ENCODE data around the gene ASPG.

The ASPG gene

GRCh38 chr14:104075530-104076151 lies 9.9 kb upstream of the ASPG start:
- ATAC-seq: no peak
- TF ChIP-seq ZNF70 (CRISPR knock-in tag; IDR thresholded peaks at IDR 0.05) (no peak), CSRNP3 (CRISPR knock-in tag; IDR thresholded peaks at IDR 0.05) (no peak), OSR1 (CRISPR knock-in tag; IDR thresholded peaks at IDR 0.05) (no peak), POU6F1 (CRISPR knock-in tag; IDR thresholded peaks at IDR 0.05; ENCODE audit: borderline replicate concordance, low read depth) (no peak), ISL1 (CRISPR knock-in tag; IDR thresholded peaks at IDR 0.05) (no peak), ZFP30 (CRISPR knock-in tag; IDR thresholded peaks at IDR 0.05) (no peak), GLIS3 (CRISPR knock-in tag; IDR thresholded peaks at IDR 0.05) (no peak), RARB (CRISPR knock-in tag; IDR thresholded peaks at IDR 0.05) (no peak)
- TF ChIP-seq, protein P1, sequence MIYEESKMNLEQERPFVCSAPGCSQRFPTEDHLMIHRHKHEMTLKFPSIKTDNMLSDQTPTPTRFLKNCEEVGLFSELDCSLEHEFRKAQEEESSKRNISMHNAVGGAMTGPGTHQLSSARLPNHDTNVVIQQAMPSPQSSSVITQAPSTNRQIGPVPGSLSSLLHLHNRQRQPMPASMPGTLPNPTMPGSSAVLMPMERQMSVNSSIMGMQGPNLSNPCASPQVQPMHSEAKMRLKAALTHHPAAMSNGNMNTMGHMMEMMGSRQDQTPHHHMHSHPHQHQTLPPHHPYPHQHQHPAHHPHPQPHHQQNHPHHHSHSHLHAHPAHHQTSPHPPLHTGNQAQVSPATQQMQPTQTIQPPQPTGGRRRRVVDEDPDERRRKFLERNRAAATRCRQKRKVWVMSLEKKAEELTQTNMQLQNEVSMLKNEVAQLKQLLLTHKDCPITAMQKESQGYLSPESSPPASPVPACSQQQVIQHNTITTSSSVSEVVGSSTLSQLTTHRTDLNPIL (CRISPR knock-in tag; IDR thresholded peaks at IDR 0.05; ENCODE audit: low read depth): no peak

- TF ChIP-seq PPARA (CRISPR knock-in tag; IDR thresholded peaks at IDR 0.05; ENCODE audit: borderline replicate concordance) (no peak), GLIS3 (CRISPR knock-in tag; IDR thresholded peaks at IDR 0.05) (no peak), CSRNP3 (CRISPR knock-in tag; IDR thresholded peaks at IDR 0.05) (no peak), SNAI2 (CRISPR knock-in tag; IDR thresholded peaks at IDR 0.05) (no peak), ZFP3 (CRISPR knock-in tag; IDR thresholded peaks at IDR 0.05) (no peak), POU6F1 (CRISPR knock-in tag; IDR thresholded peaks at IDR 0.05; ENCODE audit: borderline replicate concordance, low read depth) (no peak), ZNF70 (CRISPR knock-in tag; IDR thresholded peaks at IDR 0.05) (no peak), RARB (CRISPR knock-in tag; IDR thresholded peaks at IDR 0.05) (no peak), ZC3H10 (CRISPR knock-in tag; IDR thresholded peaks at IDR 0.05) (no peak), ISL1 (CRISPR knock-in tag; IDR thresholded peaks at IDR 0.05) (no peak), BACH2 (CRISPR knock-in tag; IDR thresholded peaks at IDR 0.05; ENCODE audit: borderline replicate concordance) (no peak), ZFP30 (CRISPR knock-in tag; IDR thresholded peaks at IDR 0.05) (no peak), ESRRG (CRISPR knock-in tag; IDR thresholded peaks at IDR 0.05) (no peak), ARNTL (CRISPR knock-in tag; IDR thresholded peaks at IDR 0.05; ENCODE audit: borderline replicate concordance, low read depth) (no peak), CSDC2 (CRISPR knock-in tag; IDR thresholded peaks at IDR 0.05) (no peak)
- TF ChIP-seq, protein P1 (CRISPR knock-in tag; IDR thresholded peaks at IDR 0.05; ENCODE audit: low read depth): no peak
- ATAC-seq: no peak
These were observed 8.8 kb upstream of the ASPG start for GRCh38 chr14:104076743-104077142.

DNA sequence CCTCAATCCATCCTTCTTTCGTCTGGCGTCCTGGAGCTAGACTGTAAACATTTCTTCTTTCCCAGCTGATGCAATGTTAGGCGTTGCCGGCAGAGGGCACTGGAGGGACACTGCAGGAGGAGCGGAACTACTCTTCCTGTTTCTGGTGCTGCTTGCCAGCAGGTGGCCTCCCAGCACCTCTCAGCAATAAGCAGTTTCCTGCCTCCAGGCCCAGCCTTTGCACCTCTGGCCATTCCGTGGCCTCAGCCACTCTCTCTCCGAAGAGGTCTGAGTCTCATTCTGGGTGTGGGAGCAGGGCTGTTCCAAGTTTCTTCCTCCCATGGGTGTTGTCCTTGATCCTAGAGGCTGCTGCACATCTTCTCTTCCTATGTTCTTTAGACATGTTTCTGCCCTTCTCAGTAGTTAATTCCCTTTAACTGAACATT lies 7.5 kb upstream of the ASPG start:
- ATAC-seq: peak; percentile 98

More for the DNA sequence above, 7.5 kb upstream of the ASPG start:
- TF ChIP-seq GLIS3 (CRISPR knock-in tag; IDR thresholded peaks at IDR 0.05): 0 out of 2 replicates have a peak, but pooled peaks have one; percentile 18
- TF ChIP-seq ZFP3 (CRISPR knock-in tag; IDR thresholded peaks at IDR 0.05): 0 out of 2 replicates have a peak, but pooled peaks have one; percentile 35
- no peak for TF ChIP-seq OSR1 (CRISPR knock-in tag; IDR thresholded peaks at IDR 0.05)
- peak; percentile 49; the same call in 1 of the 2 replicates for TF ChIP-seq ZNF70 (CRISPR knock-in tag; IDR thresholded peaks at IDR 0.05)
